ENCODE results near the gene CLK3.

DNA sequence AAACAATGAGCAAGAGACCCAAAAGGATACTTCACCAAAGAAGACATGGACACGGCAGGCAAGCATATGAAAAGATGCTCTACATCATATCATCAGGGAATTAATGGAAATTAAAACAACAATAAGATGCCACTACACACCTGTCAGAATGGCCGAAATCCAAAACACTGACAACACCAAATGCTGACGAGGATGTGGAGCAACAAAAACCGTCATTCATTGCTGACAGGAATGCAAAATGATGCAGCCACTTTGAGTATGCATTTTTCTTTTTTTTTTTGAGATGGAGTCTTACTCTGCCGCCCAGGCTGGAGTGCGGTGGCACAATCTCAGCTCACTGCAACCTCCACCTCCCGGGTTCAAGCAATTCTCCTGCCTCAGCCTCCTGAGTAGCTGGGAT lies 61.2 kb downstream of the CLK3 start:
- TF ChIP-seq CTCF (conservative IDR thresholded peaks at IDR 0.05; ENCODE audit: low read length), result no peak
- no peak for TF ChIP-seq EZH2phosphoT487 (IDR thresholded peaks at IDR 0.05; ENCODE audit: borderline replicate concordance, low read depth, low read length)

Data from OCI-LY7 (cell line).